Measurements from ENCODE around the gene TMEM217.

DNA sequence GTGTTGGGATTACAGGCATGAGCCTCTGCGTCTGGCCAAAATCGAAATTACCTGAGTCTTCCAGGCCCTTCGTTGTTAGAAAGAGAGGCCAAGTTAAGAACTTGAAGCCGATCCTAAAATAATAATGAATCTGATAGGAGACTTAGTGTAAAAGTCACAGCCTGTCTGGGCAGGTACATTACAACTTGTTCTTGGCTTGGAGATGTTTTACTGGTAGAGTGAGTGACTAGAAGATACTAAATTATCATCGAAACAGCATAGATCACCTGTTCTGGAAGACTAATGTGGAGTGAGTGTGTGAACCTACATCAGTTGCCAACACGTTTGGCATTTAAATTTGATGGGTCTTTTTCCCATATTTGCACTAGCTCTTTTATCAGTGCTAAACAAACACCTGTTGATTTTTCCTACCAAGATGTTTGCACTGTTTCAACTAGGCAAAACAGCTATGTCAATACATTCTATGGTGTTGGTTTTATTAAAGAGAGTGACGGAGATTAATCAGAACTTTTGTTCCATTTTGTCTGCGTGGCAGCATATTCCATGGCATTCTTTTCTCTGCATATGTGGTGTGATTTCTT is 4.6 kb upstream of the TMEM217 start:
- TF ChIP-seq ELF4 (IDR thresholded peaks at IDR 0.05): no peak
- no peak for TF ChIP-seq ZNF384 (IDR thresholded peaks at IDR 0.05)
- TF ChIP-seq NFRKB (IDR thresholded peaks at IDR 0.05): no peak
- no peak for TF ChIP-seq SP1 (IDR thresholded peaks at IDR 0.05)
- no peak for TF ChIP-seq BHLHE40 (IDR thresholded peaks at IDR 0.05; ENCODE audit: borderline replicate concordance)
- TF ChIP-seq, protein P1, sequence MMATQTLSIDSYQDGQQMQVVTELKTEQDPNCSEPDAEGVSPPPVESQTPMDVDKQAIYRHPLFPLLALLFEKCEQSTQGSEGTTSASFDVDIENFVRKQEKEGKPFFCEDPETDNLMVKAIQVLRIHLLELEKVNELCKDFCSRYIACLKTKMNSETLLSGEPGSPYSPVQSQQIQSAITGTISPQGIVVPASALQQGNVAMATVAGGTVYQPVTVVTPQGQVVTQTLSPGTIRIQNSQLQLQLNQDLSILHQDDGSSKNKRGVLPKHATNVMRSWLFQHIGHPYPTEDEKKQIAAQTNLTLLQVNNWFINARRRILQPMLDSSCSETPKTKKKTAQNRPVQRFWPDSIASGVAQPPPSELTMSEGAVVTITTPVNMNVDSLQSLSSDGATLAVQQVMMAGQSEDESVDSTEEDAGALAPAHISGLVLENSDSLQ (IDR thresholded peaks at IDR 0.05): no peak

Data from HEK293T (cell line).